Right lobe of liver (tissue), 6 donors: Measurements from ENCODE around the gene EFR3B. TPM values are rescaled to one million over a fixed set of nuclear protein-coding genes. Genes with fewer than 3 reads are reported as not detected.
"Not testable (repeated sequence)": the region's sequence is repeated elsewhere in the genome, so short reads cannot be mapped to it uniquely, and the experiment has no call there.

Experiments used
- ATAC-seq, 4 donors: fragments of 200-7000 bp; cut with Tn5 transposase; one replicate each; pipeline ENCODE4 v1.9.1; 2020; ENCODE audit warnings: mild to moderate bottlenecking in 4 of 4, moderate library complexity in 4 of 4
- DNase-seq, 3 donors: peaks; one replicate each; pipeline ENCODE4 v3.0.0-alpha.2; 2020
- H3K27ac ChIP-seq, 3 donors: fragments of 200-600 bp; one replicate each; pipeline ENCODE4 v1.8.0; 2022
- H3K27me3 ChIP-seq, 2 donors: fragments of 200-600 bp; one replicate each; pipeline ENCODE4 v1.8.0; 2022
- H3K36me3 ChIP-seq, 4 donors: fragments of 200-600 bp; sonication (generic) in 1 of 4; one replicate each; pipeline versions ENCODE4 v1.5.1 to v1.8.0; 2017 to 2022; ENCODE audit warnings: control low read depth in 1 of 4
- H3K4me1 ChIP-seq, 4 donors: fragments of 200-600 bp; sonication (generic) in 1 of 4; one replicate each; pipeline versions ENCODE4 v1.5.1 to v1.8.0; 2017 to 2022; ENCODE audit warnings: control low read depth in 1 of 4
- H3K4me3 ChIP-seq, 3 donors: fragments of 200-600 bp; one replicate each; pipeline ENCODE4 v1.8.0; 2022
- H3K9me3 ChIP-seq, 4 donors: fragments of 200-600 bp; sonication (generic) in 1 of 4; one replicate each; pipeline versions ENCODE4 v1.5.1 to v1.8.0; 2017 to 2022; ENCODE audit warnings: control low read depth in 1 of 4
- POLR2A ChIP-seq: fragments of 450-650 bp; IDR thresholded peaks from one replicate; pipeline ENCODE4 v1.6.1; 2017; ENCODE audit warnings: antibody characterized with exemption, mild to moderate bottlenecking
- WGBS: methylation state at CpG from one replicate; pipeline ENCODE4 v1.1.6; 2018; ENCODE audit warnings: low coverage, low lambda C conversion rate; ENCODE audit not compliant: insufficient coverage; ENCODE audit errors: missing lambda C conversion rate; 5-methylcytosine and 5-hydroxymethylcytosine counted together
- intact Hi-C, 2 donors: fragments of 100-400 bp; cut with DNase I; formaldehyde crosslinking; loops; one replicate each; pipeline versions ENCODE4 v1.11.2 to v1.14.1; 2022
- total RNA-seq, 6 experiments: library from RNA; depleted of rRNA in 2 of 6; stranded (reverse); fragments of >200 nt in 2 of 6; fragmentation: NEBNext Ultra II Directional in 3 of 6; extraction: Animal tissue kit (Norgen Biotek cat#: 25700) in 3 of 6; gene quantifications; one replicate each; pipeline versions ENCODE4 v1.1.0 to v1.2.4, GENCODE V29; 2016 to 2023
- TF ChIP-seq, protein P1 (sequence below), 4 donors: fragments of 200-600 bp in 3 of 4; fragments of 450-650 bp in 1 of 4; IDR thresholded peaks; one replicate each; pipeline versions ENCODE4 v1.5.1 to v1.8.0; 2016 to 2022; ENCODE audit warnings: antibody characterized with exemption in 4 of 4, mild to moderate bottlenecking in 2 of 4
- donor health status: DM: no; HTN: yes; CAD: no.
- donor health status: DM: no; HTN: no; CAD: no.
- donor health status: DM: no; HTN: no; CAD: no.
- donor health status: DM: no; HTN: yes; CAD: no.
- donor health status: DM: no; HTN: yes; CAD: no.

The EFR3B gene
- total RNA-seq, 6 experiments from 2014 or later: 0.12 to 0.33 (median 0.16) TPM; not detected in 1

DNA sequence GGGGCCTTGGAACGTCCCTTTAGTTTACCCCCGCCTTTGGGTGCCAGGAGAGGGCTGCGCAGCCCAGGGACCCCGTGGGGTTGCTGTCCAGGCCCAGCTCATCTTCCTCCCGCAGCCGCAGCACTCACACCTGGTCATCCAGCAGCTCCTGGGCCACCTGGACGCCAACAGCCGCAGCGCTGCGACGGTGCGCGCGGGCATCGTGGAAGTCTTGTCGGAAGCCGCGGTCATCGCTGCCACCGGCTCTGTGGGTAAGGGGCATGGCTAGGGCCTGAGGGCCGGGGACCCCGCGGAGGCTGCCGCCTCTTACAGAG lies 89.3 kb downstream of the EFR3B start:
- intact Hi-C loops: loop anchor here in 1 of 2 donors (10.0 kb wide), 1 partner anchor 146 kb away; no protein-coding TSS in a partner anchor
- no peak overlapping the region for H3K27ac ChIP-seq
- WGBS: 13% methylated on average over 5 of the region's 24 CpGs

DNA sequence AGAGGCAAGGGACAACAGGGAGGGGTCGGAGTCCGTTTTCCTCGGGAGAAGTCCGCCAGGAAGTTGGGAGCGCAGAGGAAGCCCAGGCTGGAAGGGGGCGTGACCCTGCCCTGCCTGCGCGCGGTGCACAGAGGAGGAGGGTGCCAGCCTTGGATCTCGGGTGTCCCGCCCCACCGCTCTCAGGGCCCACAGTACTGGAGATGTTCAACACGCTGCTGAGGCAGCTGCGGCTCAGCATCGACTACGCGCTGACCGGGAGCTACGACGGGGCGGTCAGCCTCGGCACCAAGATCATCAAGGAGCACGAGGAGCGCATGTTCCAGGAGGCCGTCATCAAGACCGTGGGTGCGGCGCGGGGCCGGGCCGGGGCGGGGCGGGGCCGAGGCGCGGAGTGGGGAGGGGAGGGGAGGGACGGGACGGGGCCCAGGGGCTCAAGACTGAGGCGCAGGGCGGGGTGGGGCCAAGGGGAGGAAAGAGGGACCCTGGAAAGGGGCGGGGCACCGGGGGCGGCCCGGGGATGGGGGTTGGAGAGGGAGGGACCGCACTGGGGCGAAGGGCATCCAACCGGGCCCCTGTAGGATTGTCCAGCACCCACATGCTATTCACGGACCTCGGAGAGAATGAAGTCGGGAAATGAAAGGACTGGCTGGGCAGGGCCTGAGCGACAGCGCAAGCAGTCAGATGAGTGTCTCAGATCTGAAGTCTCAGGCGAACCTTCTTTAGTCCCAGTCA lies 89.9 kb downstream of the EFR3B start:
- Histone ChIP-seq H3K9me3 (no peaks in the 10 kb centered on the region), H3K27ac (no peak overlapping the region), H3K4me1 (no peaks in the 10 kb centered on the region), H3K36me3 (no peaks in the 10 kb centered on the region), H3K27me3 (no peaks in the 10 kb centered on the region), H3K4me3 (peak overlapping the region in 1 of 3 donors; percentile 3)
- WGBS: 7% methylated on average over 32 of the region's 53 CpGs
- DNase-seq (peak in 1 of 3 donors; percentile 26), ATAC-seq (peak; percentile 16 to 28 (median 21))
- intact Hi-C loops: loop anchor here in 1 of 2 donors (10.0 kb wide), 1 partner anchor 147 kb away; no protein-coding TSS in a partner anchor
- TF ChIP-seq POLR2A: no peak
- TF ChIP-seq, protein P1, sequence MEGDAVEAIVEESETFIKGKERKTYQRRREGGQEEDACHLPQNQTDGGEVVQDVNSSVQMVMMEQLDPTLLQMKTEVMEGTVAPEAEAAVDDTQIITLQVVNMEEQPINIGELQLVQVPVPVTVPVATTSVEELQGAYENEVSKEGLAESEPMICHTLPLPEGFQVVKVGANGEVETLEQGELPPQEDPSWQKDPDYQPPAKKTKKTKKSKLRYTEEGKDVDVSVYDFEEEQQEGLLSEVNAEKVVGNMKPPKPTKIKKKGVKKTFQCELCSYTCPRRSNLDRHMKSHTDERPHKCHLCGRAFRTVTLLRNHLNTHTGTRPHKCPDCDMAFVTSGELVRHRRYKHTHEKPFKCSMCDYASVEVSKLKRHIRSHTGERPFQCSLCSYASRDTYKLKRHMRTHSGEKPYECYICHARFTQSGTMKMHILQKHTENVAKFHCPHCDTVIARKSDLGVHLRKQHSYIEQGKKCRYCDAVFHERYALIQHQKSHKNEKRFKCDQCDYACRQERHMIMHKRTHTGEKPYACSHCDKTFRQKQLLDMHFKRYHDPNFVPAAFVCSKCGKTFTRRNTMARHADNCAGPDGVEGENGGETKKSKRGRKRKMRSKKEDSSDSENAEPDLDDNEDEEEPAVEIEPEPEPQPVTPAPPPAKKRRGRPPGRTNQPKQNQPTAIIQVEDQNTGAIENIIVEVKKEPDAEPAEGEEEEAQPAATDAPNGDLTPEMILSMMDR (IDR thresholded peaks at IDR 0.05): no peak

More for the DNA sequence above, 89.3 kb downstream of the EFR3B start:
- no peaks in the 10 kb centered on the region for H3K4me1 ChIP-seq
- H3K36me3 ChIP-seq: no peaks in the 10 kb centered on the region
- ATAC-seq (no peak), DNase-seq (no peak)
- no peak overlapping the region for H3K4me3 ChIP-seq
- H3K27me3 ChIP-seq: no peaks in the 10 kb centered on the region
- TF ChIP-seq, protein P1 (IDR thresholded peaks at IDR 0.05): no peak
- TF ChIP-seq POLR2A: no peak
- H3K9me3 ChIP-seq: no peaks in the 10 kb centered on the region

DNA sequence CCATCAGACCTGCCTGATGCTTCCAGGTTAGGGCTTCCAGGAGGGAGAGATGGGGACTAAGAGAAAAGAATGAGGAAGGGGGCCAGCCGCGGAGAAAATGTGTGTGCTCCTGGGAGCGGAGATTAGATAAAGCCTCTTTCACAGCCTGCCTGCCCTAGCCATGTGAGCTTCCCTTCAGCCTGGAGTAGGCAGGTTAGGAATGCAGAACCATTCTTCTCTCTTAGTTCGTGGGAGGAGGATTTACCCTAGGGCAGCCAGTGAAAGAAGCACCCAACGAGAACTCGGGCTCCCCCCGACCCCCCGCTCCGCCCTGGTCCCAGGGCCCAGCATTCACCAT lies 90.4 kb downstream of the EFR3B start:
- ATAC-seq (no peak), DNase-seq (no peak)
- Histone ChIP-seq H3K36me3 (no peaks in the 10 kb centered on the region), H3K27me3 (no peaks in the 10 kb centered on the region), H3K9me3 (no peaks in the 10 kb centered on the region), H3K4me3 (no peak overlapping the region), H3K27ac (no peak overlapping the region), H3K4me1 (no peaks in the 10 kb centered on the region)
- intact Hi-C loops: loop anchor here in 1 of 2 donors (10.0 kb wide), 1 partner anchor 147 kb away; no protein-coding TSS in a partner anchor
- 0% methylated on average over 1 of the region's 9 CpGs for WGBS
- no peak for TF ChIP-seq POLR2A
- TF ChIP-seq, protein P1 (IDR thresholded peaks at IDR 0.05): no peak

DNA sequence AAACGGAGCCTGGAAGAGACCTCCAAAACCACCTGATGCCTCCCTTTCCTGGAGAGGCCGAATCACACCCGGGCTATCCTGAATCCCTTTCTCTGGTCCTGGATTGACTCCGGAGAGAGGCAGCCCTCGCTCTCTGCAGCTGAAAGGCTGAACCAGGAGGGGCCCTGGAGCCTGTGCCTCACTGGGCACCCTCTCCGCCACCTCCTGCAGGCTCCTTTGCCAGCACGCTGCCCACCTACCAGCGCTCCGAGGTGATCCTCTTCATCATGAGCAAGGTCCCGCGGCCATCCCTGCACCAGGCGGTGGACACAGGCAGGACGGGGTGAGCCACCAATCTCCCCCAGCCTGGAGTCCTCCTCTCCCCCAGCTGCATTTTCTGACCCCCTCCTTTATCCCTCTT lies 90.8 kb downstream of the EFR3B start:
- DNase-seq (no peak), ATAC-seq (no peak)
- H3K36me3 ChIP-seq: no peaks in the 10 kb centered on the region
- intact Hi-C loops: loop anchor here in 1 of 2 donors (10.0 kb wide), 1 partner anchor 148 kb away; no protein-coding TSS in a partner anchor
- no peaks in the 10 kb centered on the region for H3K9me3 ChIP-seq
- H3K27ac ChIP-seq: no peak overlapping the region
- H3K4me1 ChIP-seq: no peaks in the 10 kb centered on the region
- no peak overlapping the region for H3K4me3 ChIP-seq
- TF ChIP-seq, protein P1 (IDR thresholded peaks at IDR 0.05): no peak
- TF ChIP-seq POLR2A: no peak
- H3K27me3 ChIP-seq: no peaks in the 10 kb centered on the region
- WGBS: 100% methylated on average over 1 of the region's 13 CpGs

DNA sequence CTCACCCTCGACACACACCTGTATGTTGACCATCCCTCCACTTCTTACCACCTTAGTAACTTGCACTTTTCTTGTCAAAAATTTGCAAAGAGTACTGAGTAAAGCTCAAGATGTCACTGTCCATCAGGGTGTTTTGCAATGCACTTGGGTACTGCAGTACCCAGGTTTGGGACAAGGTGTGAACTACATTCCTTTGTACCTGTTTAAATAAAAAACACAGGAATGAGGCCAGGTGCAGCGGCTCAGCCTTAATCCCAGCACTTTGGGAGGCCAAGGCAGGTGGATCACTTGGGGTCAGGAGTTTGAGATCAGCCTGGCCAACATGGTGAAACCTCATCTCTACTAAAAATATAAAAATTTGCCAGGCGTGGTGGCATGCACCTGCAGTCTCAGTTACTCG lies 98.7 kb downstream of the EFR3B start:
- H3K4me3 ChIP-seq, DNase-seq, H3K27ac ChIP-seq, H3K9me3 ChIP-seq, intact Hi-C loops, H3K27me3 ChIP-seq, H3K4me1 ChIP-seq, H3K36me3 ChIP-seq, ATAC-seq: not testable (repeated sequence)
- 70% methylated on average over 3 of the region's 4 CpGs for WGBS
